Large intestine (tissue), 3 donors: Measurements from ENCODE around the gene RAB9A. TPM values are rescaled to one million over a fixed set of nuclear protein-coding genes. Genes with fewer than 3 reads are reported as not detected.

Experiments used
- DNase-seq, 2 donors: peaks; one replicate each; pipeline versions ENCODE4 v3.0.0 to v3.0.0-alpha.2; 2013
- H3K27ac ChIP-seq: one replicate; pipeline ENCODE4 v1.5.1; 2013; ENCODE audit warnings: low read length
- H3K27me3 ChIP-seq: 2 replicates; pipeline ENCODE4 v1.6.1; 2013; ENCODE audit warnings: low read length; ENCODE audit not compliant: control insufficient read depth, insufficient read depth
- H3K36me3 ChIP-seq: 2 replicates; pipeline ENCODE4 v1.6.1; 2013; ENCODE audit warnings: low read length; ENCODE audit not compliant: control insufficient read depth, insufficient read depth
- H3K4me1 ChIP-seq: one replicate; pipeline ENCODE4 v1.6.1; 2013; ENCODE audit warnings: low read length; ENCODE audit not compliant: control insufficient read depth, insufficient read depth
- H3K4me3 ChIP-seq: one replicate; pipeline ENCODE4 v1.5.1; 2013; ENCODE audit warnings: low read length
- H3K9me3 ChIP-seq: one replicate; pipeline ENCODE4 v1.6.1; 2013; ENCODE audit warnings: mild to moderate bottlenecking, low read depth, low read length, moderate library complexity; ENCODE audit not compliant: control insufficient read depth
- WGBS: methylation state at CpG from one replicate; pipeline ENCODE4 v1.1.5; 2013; ENCODE audit warnings: low lambda C conversion rate; ENCODE audit not compliant: insufficient coverage; 5-methylcytosine and 5-hydroxymethylcytosine counted together
- polyA plus RNA-seq: library from polyadenylated mRNA; unstranded; fragments of 120-200 nt; gene quantifications from one replicate; pipeline ENCODE4 v1.2.1, GENCODE V29; 2013

Gene RAB9A
- polyA plus RNA-seq, 1 donor = 22.6 TPM

DNA sequence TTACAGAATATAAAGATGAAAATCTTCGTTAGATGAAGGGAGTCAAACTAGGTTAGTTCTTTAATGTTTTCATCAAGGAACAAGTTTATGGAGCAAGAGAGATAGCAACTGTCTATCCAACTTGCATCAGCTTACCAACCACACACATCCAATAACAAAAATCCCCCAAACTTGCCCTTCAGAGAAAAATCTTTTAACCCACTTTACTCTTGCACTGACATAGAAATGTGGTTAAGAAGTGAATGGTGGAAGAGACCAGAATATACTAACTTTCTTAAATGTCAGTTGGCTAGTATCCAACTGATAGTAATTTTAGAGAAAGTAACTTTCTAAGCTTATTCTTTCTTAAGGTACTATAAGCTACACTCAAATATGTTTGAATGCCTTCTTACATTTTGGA, 1.7 kb upstream of the RAB9A start:
- no peak overlapping the region for H3K4me3 ChIP-seq
- no peak overlapping the region for H3K27ac ChIP-seq
- no peaks in the 10 kb centered on the region for H3K36me3 ChIP-seq
- no peak for DNase-seq
- H3K4me1 ChIP-seq = peaks cover 4% of the 10 kb centered on the region
- WGBS = no CpG with 5 or more reads among the region's 1 CpG
- H3K9me3 ChIP-seq = no peaks in the 10 kb centered on the region
- no peaks in the 10 kb centered on the region for H3K27me3 ChIP-seq

DNA sequence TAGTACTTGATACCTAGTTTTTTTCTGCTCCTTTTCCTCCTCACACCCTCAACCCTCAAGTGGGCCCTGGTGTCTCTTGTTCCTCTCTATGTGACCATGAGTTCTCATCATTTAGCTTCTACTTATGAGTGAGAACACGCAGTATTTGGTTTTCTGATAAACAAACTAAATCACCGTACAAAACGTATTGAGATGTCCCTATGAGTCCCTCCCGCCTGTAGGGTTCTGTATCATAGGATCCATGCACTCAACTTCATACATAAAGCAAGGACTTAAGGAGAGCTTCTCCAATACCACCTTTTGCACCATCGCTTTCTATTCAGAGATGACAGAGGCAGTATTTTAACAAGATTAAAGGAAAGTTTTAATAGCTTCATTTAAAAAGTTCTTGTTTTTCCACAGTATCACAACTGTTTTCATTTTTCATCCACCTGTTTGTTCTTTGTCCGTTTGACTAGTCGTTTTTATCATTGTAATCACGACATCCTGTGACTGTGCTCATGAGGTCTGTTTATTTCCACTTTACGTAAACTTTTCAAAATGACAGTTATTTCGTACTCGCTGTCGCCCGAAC, 457 bp upstream of the RAB9A start:
- H3K4me1 ChIP-seq = peaks cover 4% of the 10 kb centered on the region
- no CpG with 5 or more reads among the region's 13 CpGs for WGBS
- H3K4me3 ChIP-seq = peak overlapping the region; percentile 92
- no peaks in the 10 kb centered on the region for H3K27me3 ChIP-seq
- H3K27ac ChIP-seq = peak overlapping the region; percentile 92
- no peaks in the 10 kb centered on the region for H3K36me3 ChIP-seq
- peak in 1 of 2 donors; percentile 41 for DNase-seq
- H3K9me3 ChIP-seq = no peaks in the 10 kb centered on the region

DNA sequence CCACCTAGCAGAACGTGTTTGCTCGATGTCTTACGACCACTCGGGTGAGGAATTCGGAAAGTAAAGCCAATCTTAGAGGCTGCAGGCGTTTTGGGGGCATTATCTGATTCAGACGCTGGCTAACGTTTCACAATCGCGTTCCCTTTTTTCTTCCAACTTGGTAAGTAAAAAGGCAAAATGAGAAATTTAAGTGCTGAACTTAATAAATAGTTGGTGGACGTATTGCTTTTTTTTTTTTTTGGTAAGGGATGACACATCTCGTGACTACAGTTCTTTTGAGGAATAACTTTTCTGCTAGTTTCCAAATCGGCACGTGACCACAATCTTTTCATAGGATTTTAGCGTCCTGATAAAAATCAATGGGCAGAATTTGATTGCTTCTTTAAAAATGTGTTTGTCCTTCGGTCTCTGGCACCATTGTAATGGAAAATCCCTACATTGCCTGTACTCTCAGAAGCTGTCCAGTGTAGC, 848 bp downstream of the RAB9A start:
- no peaks in the 10 kb centered on the region for H3K9me3 ChIP-seq
- WGBS = no CpG with 5 or more reads among the region's 16 CpGs
- DNase-seq = no peak
- peaks cover 8% of the 10 kb centered on the region for H3K4me1 ChIP-seq
- H3K36me3 ChIP-seq = no peaks in the 10 kb centered on the region
- H3K27me3 ChIP-seq = no peaks in the 10 kb centered on the region
- peak overlapping the region; percentile 92 for H3K4me3 ChIP-seq
- peak overlapping the region; percentile 92 for H3K27ac ChIP-seq

GRCh38 chrX:13690836-13691235, 1.9 kb downstream of the RAB9A start:
- H3K36me3 ChIP-seq = no peaks in the 10 kb centered on the region
- no peaks in the 10 kb centered on the region for H3K27me3 ChIP-seq
- no peak overlapping the region for H3K4me3 ChIP-seq
- no peak for DNase-seq
- H3K9me3 ChIP-seq = no peaks in the 10 kb centered on the region
- no CpG with 5 or more reads among the region's 3 CpGs for WGBS
- H3K4me1 ChIP-seq = peaks cover 8% of the 10 kb centered on the region
- H3K27ac ChIP-seq = no peak overlapping the region

DNA sequence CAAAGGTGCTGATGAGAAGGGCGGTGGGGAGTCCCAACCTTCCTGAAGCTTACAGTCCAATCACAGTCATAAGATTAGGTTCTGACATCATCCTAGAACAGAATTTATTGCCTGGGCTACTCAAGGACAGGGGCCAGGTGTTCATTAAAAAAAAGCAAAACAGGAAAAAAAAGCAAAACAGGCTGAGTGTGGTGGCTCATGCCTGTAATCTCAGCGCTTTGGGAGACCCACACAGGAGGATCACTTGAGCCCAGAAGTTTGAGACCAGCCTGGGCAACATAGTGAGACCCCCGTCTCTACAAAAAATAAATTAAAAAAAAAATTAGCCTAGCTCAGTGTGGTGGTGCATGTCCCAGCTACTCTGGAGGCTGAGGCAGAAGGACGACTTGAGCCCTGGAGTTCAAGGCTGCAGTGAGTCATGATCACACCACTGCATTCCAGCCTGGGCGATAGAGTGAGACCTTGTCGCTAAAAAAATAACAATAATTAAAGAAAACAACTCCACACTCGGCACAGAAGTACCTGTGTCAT, 3.0 kb downstream of the RAB9A start:
- no peak overlapping the region for H3K4me3 ChIP-seq
- no peaks in the 10 kb centered on the region for H3K36me3 ChIP-seq
- H3K9me3 ChIP-seq = no peaks in the 10 kb centered on the region
- H3K4me1 ChIP-seq = peaks cover 8% of the 10 kb centered on the region
- peak in 1 of 2 donors; percentile 37 for DNase-seq
- WGBS = no CpG with 5 or more reads among the region's 7 CpGs
- H3K27ac ChIP-seq = no peak overlapping the region
- no peaks in the 10 kb centered on the region for H3K27me3 ChIP-seq

DNA sequence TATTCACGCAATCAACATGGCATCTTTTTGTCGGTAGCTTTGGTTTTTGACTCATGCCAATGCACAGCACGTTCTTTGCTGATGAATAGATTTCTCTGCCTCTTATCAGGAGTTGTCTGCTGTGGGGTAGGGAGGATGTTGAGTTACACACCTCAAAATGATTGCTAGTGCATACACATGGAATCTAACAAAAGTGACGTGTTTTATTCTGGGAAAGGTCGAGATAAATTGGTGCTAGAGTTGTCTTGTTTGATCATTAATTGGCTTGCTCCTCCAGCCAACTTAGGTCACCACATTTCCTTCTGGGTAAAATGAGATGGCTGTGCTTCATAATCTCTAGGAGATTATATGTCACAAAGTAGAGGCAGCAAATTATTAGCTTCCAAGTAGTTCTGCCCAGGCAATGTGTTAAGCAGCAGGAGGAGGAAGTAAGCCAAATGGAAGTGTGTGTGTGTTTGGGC, 3.9 kb downstream of the RAB9A start:
- Histone ChIP-seq H3K9me3 (no peaks in the 10 kb centered on the region), H3K4me1 (peaks cover 8% of the 10 kb centered on the region), H3K4me3 (no peak overlapping the region), H3K36me3 (no peaks in the 10 kb centered on the region), H3K27ac (no peak overlapping the region), H3K27me3 (no peaks in the 10 kb centered on the region)
- no CpG with 5 or more reads among the region's 5 CpGs for WGBS
- no peak for DNase-seq

GRCh38 chrX:13693341-13693961, 4.5 kb downstream of the RAB9A start:
- no CpG with 5 or more reads among the region's 7 CpGs for WGBS
- Histone ChIP-seq H3K27me3 (no peaks in the 10 kb centered on the region), H3K9me3 (no peaks in the 10 kb centered on the region), H3K36me3 (no peaks in the 10 kb centered on the region), H3K4me1 (peaks cover 8% of the 10 kb centered on the region), H3K4me3 (no peak overlapping the region), H3K27ac (no peak overlapping the region)
- DNase-seq = no peak

GRCh38 chrX:13694359-13694758, 5.4 kb downstream of the RAB9A start:
- no peak overlapping the region for H3K4me3 ChIP-seq
- no peak for DNase-seq
- no peaks in the 10 kb centered on the region for H3K9me3 ChIP-seq
- no peaks in the 10 kb centered on the region for H3K27me3 ChIP-seq
- H3K27ac ChIP-seq = no peak overlapping the region
- no CpG with 5 or more reads among the region's 2 CpGs for WGBS
- H3K4me1 ChIP-seq = peaks cover 8% of the 10 kb centered on the region
- no peaks in the 10 kb centered on the region for H3K36me3 ChIP-seq

DNA sequence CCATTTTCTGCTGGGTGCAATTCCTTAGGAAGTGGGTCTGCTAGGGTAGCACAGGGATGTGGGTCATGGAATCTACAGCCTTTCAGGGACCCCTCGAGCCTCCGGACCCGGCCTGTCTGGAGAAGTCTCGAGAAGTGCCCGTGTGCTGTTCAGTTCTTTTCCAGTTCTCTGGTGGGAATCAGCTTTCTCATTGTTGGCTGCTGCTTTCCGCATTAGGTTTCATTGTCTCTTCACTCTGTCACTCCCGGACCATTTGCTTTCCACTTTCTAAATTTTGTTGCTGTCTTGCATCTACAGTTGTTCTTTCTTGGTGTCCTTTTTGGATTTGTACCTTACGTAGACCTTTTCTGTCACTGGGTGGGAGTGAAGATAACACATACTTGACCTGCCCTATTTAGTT, 6.1 kb downstream of the RAB9A start:
- H3K4me1 ChIP-seq = peaks cover 9% of the 10 kb centered on the region

DNA sequence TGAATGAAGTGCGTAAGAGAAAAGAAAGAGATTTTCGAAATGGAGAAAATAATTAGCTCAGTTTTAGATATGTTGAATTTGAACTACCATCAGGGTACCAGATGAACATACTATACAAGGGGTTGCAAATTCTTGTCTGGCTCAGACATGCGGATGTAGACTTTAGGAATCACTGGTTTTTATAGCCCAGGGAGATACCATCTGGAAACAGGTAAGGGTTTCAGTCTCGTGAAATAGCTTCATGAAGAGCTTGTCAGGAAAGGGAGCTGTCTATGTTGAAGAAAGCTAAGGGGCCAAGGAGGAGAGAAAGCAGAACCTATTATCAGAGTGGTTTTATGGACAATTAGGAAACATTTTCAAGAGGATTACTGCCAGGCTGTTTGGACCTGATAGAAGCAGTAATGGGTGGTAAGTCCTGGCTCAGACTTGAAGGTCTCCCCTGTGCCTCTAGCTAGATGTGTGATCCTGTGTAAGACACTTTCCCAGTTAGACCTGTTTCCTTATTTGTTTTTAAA, 6.7 kb downstream of the RAB9A start:
- peak overlapping the region; percentile 6 for H3K27ac ChIP-seq
- WGBS = no CpG with 5 or more reads among the region's 4 CpGs

More for the DNA sequence above, 6.1 kb downstream of the RAB9A start:
- no peaks in the 10 kb centered on the region for H3K36me3 ChIP-seq
- no peak overlapping the region for H3K27ac ChIP-seq
- H3K27me3 ChIP-seq = no peaks in the 10 kb centered on the region
- H3K9me3 ChIP-seq = no peaks in the 10 kb centered on the region
- no peak overlapping the region for H3K4me3 ChIP-seq
- 60% methylated on average over 1 of the region's 8 CpGs for WGBS
- DNase-seq = no peak

More for the DNA sequence above, 6.7 kb downstream of the RAB9A start:
- H3K4me1 ChIP-seq = peaks cover 8% of the 10 kb centered on the region
- no peaks in the 10 kb centered on the region for H3K36me3 ChIP-seq
- no peak overlapping the region for H3K4me3 ChIP-seq
- H3K27me3 ChIP-seq = no peaks in the 10 kb centered on the region
- peak in 1 of 2 donors; percentile 20 for DNase-seq
- H3K9me3 ChIP-seq = no peaks in the 10 kb centered on the region
